GM12878 (cell line): ENCODE measurements around the gene CELF2.

ENCODE experiments used
- CBFB ChIP-seq: IDR thresholded peaks from 2 replicates; pipeline ENCODE4 v1.6.1; 2016; ENCODE audit warnings: antibody characterized with exemption, low read depth
- CTCF ChIP-seq, 3 experiments: IDR thresholded peaks in 2 of 3; conservative IDR thresholded peaks in 1 of 3; 2 replicates each; pipeline ENCODE4 v1.5.1; 2011; ENCODE audit warnings: low read depth in 3 of 3, low read length in 3 of 3, mild to moderate bottlenecking in 3 of 3, control low read depth in 2 of 3, moderate library complexity in 2 of 3, inconsistent platforms in 1 of 3, mixed read lengths in 1 of 3; ENCODE audit not compliant: control insufficient read depth in 2 of 3, insufficient read depth in 1 of 3; ENCODE audit errors: extremely low read depth in 1 of 3
- EZH2 ChIP-seq: IDR thresholded peaks from 2 replicates; pipeline ENCODE4 v1.6.1; 2012; ENCODE audit warnings: low read depth, mild to moderate bottlenecking, control low read depth, inconsistent platforms, low read length, borderline replicate concordance; ENCODE audit not compliant: control insufficient read depth
- IRF3 ChIP-seq: fragments of 450-650 bp; IDR thresholded peaks from 2 replicates; pipeline ENCODE4 v1.6.1; 2014; ENCODE audit warnings: mild to moderate bottlenecking
- NRF1 ChIP-seq: conservative IDR thresholded peaks from 2 replicates; pipeline ENCODE4 v1.6.1; 2011; ENCODE audit warnings: mild to moderate bottlenecking, low read depth, low read length, improper control_type of control experiment
- PAX8 ChIP-seq: fragments of 450-650 bp; IDR thresholded peaks from 2 replicates; pipeline ENCODE4 v1.6.1; 2017; ENCODE audit warnings: mild to moderate bottlenecking, moderate library complexity
- POLR2AphosphoS5 ChIP-seq: IDR thresholded peaks from 2 replicates; pipeline ENCODE4 v1.6.1; 2011; ENCODE audit warnings: mild to moderate bottlenecking, low read length, inconsistent platforms
- SUZ12 ChIP-seq: fragments of 200-600 bp; sonication (generic); IDR thresholded peaks from one replicate; pipeline ENCODE4 v1.6.1; 2018; ENCODE audit warnings: antibody characterized with exemption, mild to moderate bottlenecking; ENCODE audit not compliant: unreplicated experiment

GRCh38 chr10:11357439-11357838, 339.8 kb downstream of the CELF2 start:
- TF ChIP-seq CTCF (IDR thresholded peaks at IDR 0.05 in 2 of 3, conservative IDR thresholded peaks at IDR 0.05 in 1 of 3; ENCODE audit: control insufficient read depth in 2 of 3, extremely low read depth in 1 of 3, insufficient read depth in 1 of 3, low read depth in 3 of 3, low read length in 3 of 3) (no peak), PAX8 (no peak), POLR2AphosphoS5 (no peak), SUZ12 (no peak), EZH2 (no peak), IRF3 (no peak), CBFB (no peak), NRF1 (no peak)
